PC-9 (cell line): ENCODE data around the gene ZSCAN26. TPM values are rescaled to one million over a fixed set of nuclear protein-coding genes. Genes with fewer than 3 reads are reported as not detected.
A peak's percentile ranks its signal among the peaks of the same experiment; 100 is the strongest.

ENCODE experiments used
- BruUV-seq: library from RNA; stranded (reverse); fragments of 400-500 nt; replicated peaks from 2 replicates; lab custom pipeline; 2021; lab: Mats Ljungman, UMichigan
- CTCF ChIA-PET: fragments of 300-600 bp; sonication (Branson Sonifier 250); formaldehyde crosslinking; loops from one replicate; lab custom pipeline; 2022; ENCODE audit warnings: antibody characterized with exemption; lab: Charles Lee
- POLR2A ChIA-PET: fragments of 300-600 bp; sonication (Branson Sonifier 250); formaldehyde crosslinking; loops from one replicate; lab custom pipeline; 2022; ENCODE audit warnings: antibody characterized with exemption; ENCODE audit not compliant: unreplicated experiment; lab: Charles Lee
- DNase-seq, 2 experiments: peaks; one replicate each; pipeline versions ENCODE4 v3.0.0 to v3.0.0-alpha.2; 2015 to 2022; ENCODE audit warnings: mixed read lengths in 1 of 2
- H2AFZ ChIP-seq: fragments of 200-600 bp; sonication (generic); 2 replicates; pipeline ENCODE4 v1.8.1; 2017; ENCODE audit warnings: antibody characterized with exemption
- H3F3A ChIP-seq: fragments of 200-600 bp; sonication (generic); 2 replicates; pipeline ENCODE4 v1.8.1; 2017; ENCODE audit warnings: antibody characterized with exemption, mild to moderate bottlenecking, low read depth; ENCODE audit not compliant: insufficient read depth
- H3K27ac ChIP-seq: fragments of 200-600 bp; sonication (generic); 2 replicates; pipeline ENCODE4 v1.6.1; 2016; ENCODE audit warnings: mixed run types
- H3K27me3 ChIP-seq: fragments of 200-600 bp; sonication (generic); 2 replicates; pipeline ENCODE4 v1.6.1; 2016; ENCODE audit warnings: low read depth, mixed run types; ENCODE audit not compliant: insufficient read depth
- H3K36me3 ChIP-seq: fragments of 200-600 bp; sonication (generic); 2 replicates; pipeline ENCODE4 v1.6.1; 2016; ENCODE audit warnings: low read depth, mixed run types
- H3K4me1 ChIP-seq: fragments of 200-600 bp; sonication (generic); replicated peaks from 2 replicates; pipeline ENCODE4 v1.6.1; 2016; ENCODE audit warnings: mixed run types; ENCODE audit not compliant: insufficient read depth
- H3K4me2 ChIP-seq: fragments of 200-600 bp; sonication (generic); 2 replicates; pipeline ENCODE4 v1.6.1; 2017; ENCODE audit warnings: mixed run types
- H3K4me3 ChIP-seq: fragments of 200-600 bp; sonication (generic); 2 replicates; pipeline ENCODE4 v1.6.1; 2016; ENCODE audit warnings: mixed run types
- H3K79me2 ChIP-seq: fragments of 200-600 bp; sonication (generic); 2 replicates; pipeline ENCODE4 v1.6.1; 2017; ENCODE audit warnings: low read depth, mixed run types
- H3K9me2 ChIP-seq: fragments of 200-600 bp; sonication (generic); 2 replicates; pipeline ENCODE4 v1.8.1; 2017; ENCODE audit warnings: mild to moderate bottlenecking; ENCODE audit not compliant: insufficient read depth
- H3K9me3 ChIP-seq: fragments of 200-600 bp; sonication (generic); 2 replicates; pipeline ENCODE4 v1.8.1; 2016; ENCODE audit warnings: low read depth; ENCODE audit not compliant: insufficient read depth
- H4K20me1 ChIP-seq: fragments of 200-600 bp; sonication (generic); 2 replicates; pipeline ENCODE4 v1.8.1; 2017; ENCODE audit not compliant: insufficient read depth
- EZH2 ChIP-seq: fragments of 200-600 bp; sonication (generic); IDR thresholded peaks from 2 replicates; pipeline ENCODE4 v1.8.0; 2017; ENCODE audit warnings: antibody characterized with exemption, low read depth
- intact Hi-C: fragments of 100-400 bp; cut with micrococcal nuclease; formaldehyde crosslinking; loops from one replicate; pipeline ENCODE4 v1.10.0; 2022; ENCODE audit not compliant: unreplicated experiment
- total RNA-seq: library from RNA; stranded (reverse); gene quantifications from 2 replicates; pipeline ENCODE4 v1.2.3, GENCODE V29; 2021
- TF ChIP-seq, protein P1 (sequence below): fragments of 200-600 bp; sonication (generic); conservative IDR thresholded peaks from 2 replicates; pipeline ENCODE4 v1.6.1; 2017; ENCODE audit warnings: mixed run types, antibody characterized with exemption, mild to moderate bottlenecking, moderate library complexity

Gene ZSCAN26
- total RNA-seq, 1 experiment from 2014 or later, result 14.8 TPM

DNA sequence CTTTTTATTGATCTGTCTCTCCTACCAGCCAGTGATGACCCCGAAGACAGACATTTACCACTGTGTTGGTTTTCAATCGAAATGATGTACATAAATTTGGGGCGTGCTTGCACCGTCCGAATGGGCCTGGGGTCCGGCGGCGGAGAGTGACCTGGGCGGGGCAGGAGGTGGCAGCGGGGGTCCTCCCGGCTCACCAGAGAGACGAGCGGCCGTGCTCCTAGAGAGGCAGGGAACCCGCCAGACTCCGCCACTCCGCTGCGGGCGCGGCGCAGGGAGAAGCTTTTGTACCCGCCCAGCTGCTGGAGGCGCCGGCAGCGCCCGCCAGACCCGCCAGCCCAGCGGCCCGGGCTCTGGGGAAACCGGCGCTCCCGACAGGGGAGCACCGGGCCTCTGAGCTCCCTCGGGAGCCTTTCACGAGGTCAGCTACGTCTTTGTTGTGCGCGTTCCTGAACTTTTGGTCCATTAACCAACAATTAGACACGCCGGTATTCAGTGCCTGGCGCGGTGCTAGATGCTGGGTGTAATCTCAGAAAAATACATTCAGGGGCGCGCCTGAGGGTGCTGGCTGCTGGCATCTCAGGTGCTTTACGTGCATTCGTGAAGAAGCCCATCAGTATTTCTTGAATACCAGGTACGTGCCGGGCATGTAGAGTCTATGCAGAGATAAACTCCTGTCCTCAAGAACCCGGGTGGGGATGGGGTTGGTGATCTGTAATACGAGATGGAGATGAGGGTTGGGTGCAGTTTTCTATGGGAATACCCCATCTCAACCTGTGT is 14.5 kb downstream of the ZSCAN26 start, which contains the start of gene PGBD1:
Gene PGBD1 (plus strand): TSS at position 285 of the 777 bp plus-strand sequence. CDS start 2,242 bp downstream, outside the sequence.
- intact Hi-C loops, result no loop called here

DNA sequence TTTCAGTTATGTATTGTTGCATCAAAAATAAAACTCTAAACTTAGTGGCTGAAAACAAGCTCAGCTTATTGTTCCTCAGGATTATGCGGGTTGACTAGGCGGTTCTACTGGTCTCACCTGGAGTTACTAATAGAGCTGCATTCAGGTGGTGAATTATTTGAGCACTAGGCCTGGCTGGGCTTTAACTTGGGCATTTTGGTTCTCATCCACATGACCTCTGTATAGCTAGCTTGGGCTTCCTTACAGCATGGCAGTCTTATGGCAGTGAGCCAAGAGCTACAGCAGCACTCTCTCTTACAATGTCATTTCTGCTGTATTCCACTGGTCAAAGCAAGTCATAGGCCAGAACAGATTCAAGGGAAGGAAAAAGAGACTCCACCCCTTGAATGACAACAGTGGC is 16.0 kb downstream of the ZSCAN26 start:
- BruUV-seq, result no TSS peak
- no peak overlapping the region for H3K4me2 ChIP-seq
- H3K9me2 ChIP-seq, result no peaks in the 10 kb centered on the region
- H4K20me1 ChIP-seq, result no peaks in the 10 kb centered on the region
- DNase-seq, result no peak
- no peak overlapping the region for H3K4me3 ChIP-seq
- H3K36me3 ChIP-seq, result no peaks in the 10 kb centered on the region; the same call in 1 of the 2 replicates
- POLR2A ChIA-PET, result interaction anchor here (0.5 to 0.6 kb wide), 3 partner anchors 22 to 160 kb away, joined by 5 to 6 read pairs (median 6); partner anchors contain the start of gene ZSCAN23
- no peaks in the 10 kb centered on the region for H3K9me3 ChIP-seq
- CTCF ChIA-PET, result no interaction called here
- TF ChIP-seq EZH2, result no peak
- TF ChIP-seq, protein P1, sequence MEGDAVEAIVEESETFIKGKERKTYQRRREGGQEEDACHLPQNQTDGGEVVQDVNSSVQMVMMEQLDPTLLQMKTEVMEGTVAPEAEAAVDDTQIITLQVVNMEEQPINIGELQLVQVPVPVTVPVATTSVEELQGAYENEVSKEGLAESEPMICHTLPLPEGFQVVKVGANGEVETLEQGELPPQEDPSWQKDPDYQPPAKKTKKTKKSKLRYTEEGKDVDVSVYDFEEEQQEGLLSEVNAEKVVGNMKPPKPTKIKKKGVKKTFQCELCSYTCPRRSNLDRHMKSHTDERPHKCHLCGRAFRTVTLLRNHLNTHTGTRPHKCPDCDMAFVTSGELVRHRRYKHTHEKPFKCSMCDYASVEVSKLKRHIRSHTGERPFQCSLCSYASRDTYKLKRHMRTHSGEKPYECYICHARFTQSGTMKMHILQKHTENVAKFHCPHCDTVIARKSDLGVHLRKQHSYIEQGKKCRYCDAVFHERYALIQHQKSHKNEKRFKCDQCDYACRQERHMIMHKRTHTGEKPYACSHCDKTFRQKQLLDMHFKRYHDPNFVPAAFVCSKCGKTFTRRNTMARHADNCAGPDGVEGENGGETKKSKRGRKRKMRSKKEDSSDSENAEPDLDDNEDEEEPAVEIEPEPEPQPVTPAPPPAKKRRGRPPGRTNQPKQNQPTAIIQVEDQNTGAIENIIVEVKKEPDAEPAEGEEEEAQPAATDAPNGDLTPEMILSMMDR, result no peak
- H2AFZ ChIP-seq, result no peak overlapping the region
- H3K27me3 ChIP-seq, result no peaks in the 10 kb centered on the region
- no peak overlapping the region for H3K27ac ChIP-seq
- H3F3A ChIP-seq, result no peaks in the 10 kb centered on the region
- H3K79me2 ChIP-seq, result no peaks in the 10 kb centered on the region
- intact Hi-C loops, result no loop called here
- peaks cover 11% of the 10 kb centered on the region; the same call in 1 of the 2 replicates for H3K4me1 ChIP-seq

More for the DNA sequence above, 14.5 kb downstream of the ZSCAN26 start, which contains the start of gene PGBD1:
- Histone ChIP-seq H3K9me2 (no peaks in the 10 kb centered on the region), H3K36me3 (no peaks in the 10 kb centered on the region; the same call in 1 of the 2 replicates), H3K27ac (no peak within 1 kb of the TSS), H3K4me2 (peak within 1 kb of the TSS; percentile 90), H4K20me1 (no peaks in the 10 kb centered on the region), H3K9me3 (no peaks in the 10 kb centered on the region), H3K4me3 (peak within 1 kb of the TSS; percentile 82), H3K79me2 (no peaks in the 10 kb centered on the region), H3K4me1 (peaks cover 11% of the 10 kb centered on the region; the same call in 1 of the 2 replicates), H3F3A (no peaks in the 10 kb centered on the region), H2AFZ (peak within 1 kb of the TSS; percentile 98), H3K27me3 (no peaks in the 10 kb centered on the region)
- TF ChIP-seq EZH2, result no peak
- TF ChIP-seq, protein P1, result no peak
- peak; percentile 45 to 78 for DNase-seq
- POLR2A ChIA-PET, result interaction anchor here (0.5 to 1.2 kb wide), 5 partner anchors 13 to 1781 kb away, joined by 3 to 10 read pairs (median 3); partner anchors contain the start of gene BTN1A1
- BruUV-seq, result no TSS peak
- CTCF ChIA-PET, result no interaction called here

DNA sequence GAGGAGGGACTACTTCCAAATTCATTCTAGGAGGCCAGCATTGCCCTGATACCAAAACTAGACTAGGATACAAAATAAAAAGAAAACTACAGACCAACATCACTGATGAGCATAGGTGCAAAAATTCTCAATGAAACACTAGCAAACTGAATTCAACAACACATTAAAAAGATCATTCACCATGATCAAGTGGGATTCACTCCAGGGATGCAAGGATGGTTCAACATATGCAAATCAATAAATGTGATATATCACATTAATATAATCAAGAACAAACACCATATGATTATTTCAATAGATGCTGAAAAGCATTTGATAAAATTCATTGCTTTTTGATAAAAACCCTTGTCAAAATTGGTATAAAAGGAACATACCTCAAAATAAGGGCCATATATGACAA is 24.6 kb downstream of the ZSCAN26 start:
- H3K4me1 ChIP-seq, result no peaks in the 10 kb centered on the region
- CTCF ChIA-PET, result interaction anchor here (0.7 kb wide), 1 partner anchor 860 kb away, joined by 5 read pairs; no protein-coding TSS in a partner anchor
- no peaks in the 10 kb centered on the region for H3K36me3 ChIP-seq
- no peak overlapping the region for H3K4me2 ChIP-seq
- POLR2A ChIA-PET, result no interaction called here
- no peak overlapping the region for H3K27ac ChIP-seq
- no peak for DNase-seq
- H3F3A ChIP-seq, result no peaks in the 10 kb centered on the region
- H3K9me3 ChIP-seq, result 0 out of 2 replicates have a peak, but pooled peaks cover 7% of the 10 kb centered on the region
- no peak overlapping the region for H2AFZ ChIP-seq
- H3K27me3 ChIP-seq, result no peaks in the 10 kb centered on the region
- H3K79me2 ChIP-seq, result no peaks in the 10 kb centered on the region
- no TSS peak for BruUV-seq
- intact Hi-C loops, result no loop called here
- no peaks in the 10 kb centered on the region for H4K20me1 ChIP-seq
- H3K9me2 ChIP-seq, result no peaks in the 10 kb centered on the region
- H3K4me3 ChIP-seq, result no peak overlapping the region
- TF ChIP-seq, protein P1, result no peak
- TF ChIP-seq EZH2, result no peak
